NCI-H774 (cell line): ENCODE data around the gene ACVRL1.

Experiments used
- DNase-seq: peaks from one replicate; lab custom pipeline; 2025; lab: John Stamatoyannopoulos, UW

ACVRL1 gene

DNA sequence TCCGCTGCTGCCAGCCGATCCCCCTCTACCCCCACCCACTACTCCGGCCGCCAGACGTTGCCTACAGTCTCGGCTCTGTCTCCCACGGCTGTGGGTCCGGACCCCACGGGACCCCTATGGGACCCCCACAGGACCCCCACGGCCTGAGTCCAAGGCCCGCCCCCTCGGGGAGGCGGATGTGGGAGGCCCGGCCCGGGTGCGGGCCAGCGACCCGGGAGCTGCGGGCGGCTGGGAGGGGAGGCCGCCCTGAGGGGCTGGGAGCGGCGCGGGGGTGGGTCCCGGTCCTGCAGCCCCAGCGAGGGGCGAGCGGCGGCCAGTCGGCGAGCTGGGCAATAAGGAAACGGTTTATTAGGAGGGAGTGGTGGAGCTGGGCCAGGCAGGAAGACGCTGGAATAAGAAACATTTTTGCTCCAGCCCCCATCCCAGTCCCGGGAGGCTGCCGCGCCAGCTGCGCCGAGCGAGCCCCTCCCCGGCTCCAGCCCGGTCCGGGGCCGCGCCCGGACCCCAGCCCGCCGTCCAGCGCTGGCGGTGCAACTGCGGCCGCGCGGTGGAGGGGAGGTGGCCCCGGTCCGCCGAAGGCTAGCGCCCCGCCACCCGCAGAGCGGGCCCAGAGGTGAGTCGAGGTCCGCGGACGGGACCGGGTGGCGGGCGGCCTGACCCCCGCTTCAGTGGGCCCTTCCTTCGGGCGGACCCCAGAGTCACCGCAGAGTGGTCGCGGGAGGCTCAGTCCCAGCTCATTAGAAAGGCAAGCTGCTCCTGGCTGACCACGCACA is at the start of gene ACVRL1:
Gene ACVRL1 (plus strand): TSS at position 422 of the 773 bp plus-strand sequence. CDS start 4,971 bp downstream, outside the sequence.
- no peak for DNase-seq

DNA sequence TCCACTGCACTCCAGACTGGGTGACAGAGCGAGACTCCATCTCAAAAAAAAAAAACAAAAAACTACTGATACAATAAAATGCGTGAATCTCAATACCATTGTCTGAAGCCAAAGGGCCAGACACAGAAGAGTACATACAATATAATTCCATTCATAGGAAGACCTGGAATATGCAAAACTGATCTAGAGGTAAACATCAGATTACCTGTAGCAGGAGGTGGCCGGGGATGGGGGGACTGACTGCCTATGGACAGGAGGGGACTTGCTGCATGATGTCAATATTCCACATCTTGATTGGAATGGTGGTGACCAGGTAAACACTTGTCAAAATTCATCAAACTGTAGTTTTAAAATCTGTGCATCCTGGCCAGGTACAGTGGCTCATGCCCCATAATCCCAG is 46.3 kb upstream of the ACVRL1 start:
- DNase-seq: no peak

DNA sequence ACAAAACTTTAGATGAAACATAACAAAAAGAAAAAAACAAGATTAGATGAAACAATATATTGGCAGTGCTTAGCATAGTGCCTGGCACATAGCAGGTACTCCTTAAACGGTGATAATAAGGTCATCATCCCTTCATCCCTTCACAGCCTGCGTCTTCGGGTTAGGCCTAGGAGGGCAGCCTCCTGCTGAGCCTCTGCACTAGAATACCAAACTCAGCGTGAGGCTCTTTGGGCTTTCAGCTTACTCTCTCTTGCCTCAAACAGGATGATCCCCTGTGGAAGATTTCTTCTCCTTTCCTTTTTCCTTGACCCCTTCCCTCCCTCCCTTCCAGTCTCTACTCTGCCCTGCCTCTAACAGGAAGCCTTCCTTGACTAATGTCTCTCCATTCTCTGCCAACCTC is 44.4 kb upstream of the ACVRL1 start:
- no peak for DNase-seq

DNA sequence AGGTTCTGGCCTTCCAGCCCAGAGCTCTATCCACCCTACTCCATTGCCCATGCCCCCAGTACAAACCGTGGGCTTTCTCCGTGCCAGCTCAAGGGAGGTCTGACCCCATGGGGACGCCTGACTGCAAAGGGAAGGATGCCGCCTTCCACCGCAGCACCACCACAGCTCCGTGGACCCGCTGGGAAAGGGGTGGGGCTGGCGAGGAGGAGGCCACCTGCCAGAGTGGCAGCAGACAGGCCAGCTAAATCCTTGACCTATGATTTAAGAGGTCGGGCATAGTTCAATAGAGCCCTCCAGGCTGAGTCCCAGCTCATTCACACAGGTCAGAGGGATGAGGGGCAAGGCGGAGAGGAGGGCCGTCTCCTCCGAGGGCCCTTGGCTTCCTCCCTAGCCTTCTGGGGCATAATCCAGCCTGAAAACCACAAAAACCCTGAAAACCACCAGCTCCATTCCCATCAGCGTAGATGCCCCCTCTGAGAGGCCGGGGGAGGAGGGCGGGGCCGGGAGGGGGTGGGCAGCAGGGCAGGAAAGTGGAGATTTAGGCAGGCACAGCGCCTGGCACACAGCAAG is 43.9 kb upstream of the ACVRL1 start:
- DNase-seq: no peak

DNA sequence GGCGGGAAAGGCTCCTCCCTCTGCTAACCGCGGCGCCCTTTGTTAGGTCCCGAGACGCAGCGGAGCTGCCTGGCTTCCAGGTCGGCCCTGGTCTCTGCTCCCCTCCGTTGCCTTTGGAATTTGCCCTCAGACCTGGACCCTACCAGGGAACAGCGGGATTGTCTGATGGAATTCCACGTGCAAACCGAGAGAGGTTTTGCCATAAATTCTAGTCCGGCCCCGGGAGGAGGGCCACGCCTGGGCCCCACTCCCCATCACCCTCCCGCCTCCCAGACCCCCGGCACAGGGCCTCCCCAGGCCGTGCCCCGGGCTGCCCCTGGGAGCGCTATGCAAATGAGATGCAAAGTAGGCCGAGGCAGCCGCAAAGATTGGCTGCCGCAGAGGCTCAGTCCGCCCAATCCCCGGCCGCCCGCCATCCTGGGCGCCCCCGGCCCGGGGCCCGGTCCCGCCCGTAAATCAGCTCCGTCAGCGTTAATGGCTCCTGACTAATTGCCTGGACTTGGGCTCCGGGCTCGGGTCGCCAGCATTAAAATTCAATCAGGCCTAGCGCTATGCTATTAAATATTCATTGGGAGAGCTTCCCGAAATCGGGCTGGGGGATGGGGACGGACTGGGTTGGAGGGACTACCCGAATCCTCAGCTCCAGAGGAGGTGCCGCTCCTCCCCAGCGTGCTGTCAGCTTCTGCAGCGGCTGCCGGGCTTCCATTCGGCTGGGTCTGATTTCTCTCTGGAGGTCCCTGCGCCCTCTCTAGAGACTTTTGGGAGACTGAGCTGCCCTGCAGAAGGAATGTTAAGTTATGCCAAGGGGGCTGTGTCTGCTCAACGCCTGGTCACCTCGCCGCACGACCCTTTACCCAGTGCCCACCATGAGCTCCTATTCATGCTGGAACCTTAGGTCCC is 43.1 kb upstream of the ACVRL1 start:
- peak; percentile 73 for DNase-seq

DNA sequence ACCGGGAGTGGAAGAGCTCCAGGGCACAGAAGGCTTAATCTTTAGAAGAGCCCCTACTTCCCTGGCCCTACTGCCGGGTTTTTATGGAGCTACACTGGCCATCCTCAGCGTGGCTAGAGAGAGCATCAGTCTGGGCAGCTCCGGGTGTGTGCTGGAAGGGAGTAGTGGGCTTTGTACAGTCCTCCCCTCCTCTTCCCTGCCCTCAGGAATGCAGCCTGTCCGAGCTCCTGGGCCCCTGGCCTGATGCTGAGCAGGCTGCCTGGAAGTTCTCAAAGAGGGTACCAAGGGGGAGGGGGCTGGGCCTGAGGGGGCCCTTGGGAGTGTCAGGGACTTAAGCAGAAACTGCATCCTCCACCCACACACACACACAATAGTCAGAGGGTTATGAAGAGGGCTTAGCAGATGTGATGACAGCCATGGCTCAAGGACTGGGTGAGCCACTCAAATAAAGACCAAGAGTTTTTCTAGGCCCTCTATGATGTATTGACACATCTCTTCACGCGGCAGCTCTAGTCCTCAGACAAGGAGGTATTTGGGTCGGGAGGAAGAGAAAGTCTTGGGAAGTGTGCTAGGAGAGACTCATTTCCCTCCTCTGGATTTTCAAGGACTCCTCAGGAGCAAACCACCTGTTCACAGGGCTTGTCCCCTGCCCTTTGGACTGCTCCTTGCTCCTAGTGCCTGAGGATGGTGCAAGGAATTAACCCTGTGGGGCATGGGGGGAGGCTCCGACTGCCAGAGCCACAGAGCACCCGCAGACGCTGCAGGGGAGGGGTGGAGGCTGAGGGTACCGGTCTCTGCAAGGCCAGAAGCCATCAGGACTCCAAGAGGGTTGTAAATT is 42.3 kb upstream of the ACVRL1 start:
- no peak for DNase-seq

DNA sequence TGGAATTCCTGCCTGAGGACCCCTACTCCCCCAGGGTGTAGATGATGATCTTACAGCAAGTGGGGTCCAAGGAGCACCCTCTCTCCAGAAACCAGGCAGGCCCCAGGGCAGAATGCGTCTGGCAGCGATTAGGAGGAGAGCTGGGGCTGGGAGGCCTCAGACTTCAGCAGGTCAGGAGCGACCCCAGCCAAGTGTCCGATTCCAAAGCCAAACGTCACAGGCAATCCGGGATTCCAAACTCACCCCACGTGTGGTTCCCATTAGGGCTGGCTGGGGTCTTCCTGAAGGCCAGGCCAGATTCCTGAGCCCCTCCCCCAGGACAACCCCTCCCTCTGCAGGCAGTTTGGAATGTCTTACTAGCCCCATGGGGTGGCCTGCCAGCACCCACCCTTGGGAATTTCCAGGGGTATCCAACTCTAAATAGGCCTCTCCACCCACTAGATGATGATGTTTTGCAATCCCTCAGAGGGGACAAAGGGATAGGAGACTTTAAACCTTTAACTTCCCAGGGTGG is 41.5 kb upstream of the ACVRL1 start:
- DNase-seq: no peak

DNA sequence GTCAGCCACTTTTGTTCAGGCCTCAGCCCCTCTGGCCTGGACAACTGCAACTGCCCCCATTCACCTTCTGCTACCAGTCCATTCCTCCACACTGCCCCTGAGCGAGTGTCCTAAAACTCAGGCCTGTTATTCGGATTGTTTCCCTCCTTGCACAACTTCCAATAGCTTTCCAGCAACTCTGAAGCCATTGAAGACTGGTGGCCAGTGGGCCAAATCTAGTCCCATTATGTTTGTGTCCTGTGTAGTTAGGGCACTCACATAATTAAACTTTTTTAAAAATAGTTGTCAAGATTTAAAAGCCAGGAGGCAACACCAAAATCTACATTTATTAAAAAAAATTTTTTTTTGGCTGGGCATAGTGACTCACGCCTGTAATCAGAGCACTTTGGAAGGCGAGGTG is 41.0 kb upstream of the ACVRL1 start:
- DNase-seq: no peak

DNA sequence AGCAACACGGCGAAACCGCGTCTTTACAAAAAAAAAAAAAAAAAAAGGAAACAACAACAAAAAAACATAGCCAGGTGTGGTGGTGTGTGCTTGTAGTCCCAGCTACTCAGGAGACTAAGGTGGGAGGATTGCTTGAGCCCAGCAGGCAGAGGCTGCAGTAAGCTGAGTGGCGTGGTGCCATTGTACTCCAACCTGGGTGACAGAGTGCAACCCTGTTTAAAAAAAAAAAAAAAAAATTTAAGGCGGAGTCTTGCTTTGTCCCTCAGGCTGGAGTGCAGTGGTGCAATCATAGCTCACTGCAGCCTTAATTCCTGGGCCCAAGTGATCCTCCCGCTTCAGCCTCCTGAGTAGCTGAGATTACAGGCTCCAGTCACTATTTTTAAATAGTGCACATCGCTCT is 40.5 kb upstream of the ACVRL1 start:
- no peak for DNase-seq

DNA sequence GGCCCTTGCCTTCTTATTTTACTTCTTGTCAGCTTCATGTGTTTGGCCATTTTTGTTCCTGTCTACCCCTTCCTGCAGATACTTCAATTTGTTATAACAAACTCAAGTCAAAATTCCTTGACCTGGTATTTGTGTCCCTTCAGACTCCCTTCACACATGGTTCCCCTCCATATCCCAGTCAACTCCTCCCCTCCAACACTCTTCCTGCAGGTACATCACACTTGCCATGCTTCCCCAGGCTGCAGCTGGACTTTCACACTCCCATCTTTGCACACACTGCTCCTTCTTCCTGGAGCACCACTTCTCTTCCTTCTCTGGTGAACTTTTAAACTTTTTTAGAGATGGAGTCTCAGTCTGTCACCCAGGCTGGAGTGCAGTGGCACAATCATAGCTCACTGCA is 39.9 kb upstream of the ACVRL1 start:
- no peak for DNase-seq

DNA sequence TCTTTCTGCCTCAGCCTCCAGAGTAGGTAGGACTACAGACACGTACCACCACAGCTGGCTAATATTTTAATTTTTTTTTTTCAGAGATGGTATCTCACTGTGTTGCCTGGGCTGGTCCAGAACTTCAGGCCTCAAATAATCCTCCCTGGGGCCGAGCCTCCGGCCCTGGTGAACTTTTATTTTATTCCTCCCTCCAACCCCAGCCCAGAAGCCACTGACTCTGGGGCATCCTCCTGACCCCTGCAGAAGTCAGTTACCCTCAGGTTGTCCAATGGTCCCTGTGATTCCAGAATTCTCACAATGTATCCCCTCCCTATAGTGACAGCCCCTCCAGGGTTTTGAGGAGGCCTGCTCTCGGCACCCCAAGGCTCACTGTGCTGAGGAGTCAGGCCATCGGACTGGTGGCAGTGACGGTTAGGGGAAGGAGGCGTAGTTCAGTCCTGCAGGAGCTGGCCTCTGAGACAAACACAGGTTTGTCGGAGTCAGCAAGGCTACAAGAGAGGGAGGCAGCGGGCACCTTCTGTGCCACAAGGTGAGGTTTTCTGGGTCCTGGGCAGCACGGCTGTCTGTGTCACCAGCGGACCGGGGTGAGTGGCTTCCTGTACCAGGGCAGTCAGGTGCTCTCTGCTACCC is 39.4 kb upstream of the ACVRL1 start:
- DNase-seq: no peak

DNA sequence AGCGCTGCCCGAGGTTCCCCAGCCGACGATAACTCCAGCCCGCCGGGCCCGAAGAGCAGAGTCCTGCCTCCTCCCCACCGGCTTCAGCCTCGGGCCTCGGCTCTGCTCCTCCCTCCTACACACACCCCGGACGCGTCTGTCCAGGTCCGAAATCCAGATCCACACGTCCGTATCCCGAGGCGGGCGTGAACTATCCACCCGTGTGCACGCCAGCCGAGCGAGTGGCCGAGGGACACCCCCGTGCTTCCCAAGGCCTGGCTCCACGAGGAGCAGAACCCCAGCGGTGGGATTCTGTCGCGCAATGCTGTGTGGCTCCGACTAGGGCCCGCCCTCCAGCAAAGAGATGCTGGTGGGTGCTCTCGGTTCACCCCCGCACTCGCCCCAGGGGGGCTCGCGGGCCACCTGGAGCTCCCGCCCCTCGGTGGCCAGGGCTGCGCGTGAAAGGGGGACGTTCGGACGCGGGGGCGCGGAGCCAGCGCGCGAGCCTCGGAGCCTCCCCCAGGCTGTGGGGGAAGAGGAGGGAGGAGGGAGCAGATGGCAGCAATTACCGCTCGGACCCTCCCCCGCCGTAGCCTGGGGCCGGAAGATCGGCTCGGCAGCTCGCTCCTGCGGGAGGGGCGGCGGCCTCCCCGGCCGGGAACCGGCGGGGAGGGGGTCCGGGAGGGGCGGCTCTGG is 38.3 kb upstream of the ACVRL1 start:
- no peak for DNase-seq

DNA sequence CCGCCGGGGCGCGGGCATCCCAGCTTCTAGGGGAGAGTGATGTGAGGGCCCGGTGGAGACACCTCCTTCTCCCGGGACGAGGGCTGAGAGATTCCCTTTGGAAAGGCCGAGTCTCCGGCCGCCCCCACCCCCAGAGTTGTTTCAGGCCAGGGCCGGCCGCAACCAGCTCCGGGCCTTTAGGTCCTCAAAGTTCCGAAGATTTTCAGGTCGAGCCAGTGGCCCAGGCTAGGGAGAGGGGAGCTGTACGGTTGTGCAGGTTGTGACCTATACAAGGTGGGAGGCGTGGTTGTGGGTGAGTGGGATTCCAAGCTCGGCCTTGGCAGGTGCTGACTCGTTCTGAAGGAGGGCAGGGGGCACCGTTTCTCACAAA is 37.8 kb upstream of the ACVRL1 start:
- DNase-seq: no peak

DNA sequence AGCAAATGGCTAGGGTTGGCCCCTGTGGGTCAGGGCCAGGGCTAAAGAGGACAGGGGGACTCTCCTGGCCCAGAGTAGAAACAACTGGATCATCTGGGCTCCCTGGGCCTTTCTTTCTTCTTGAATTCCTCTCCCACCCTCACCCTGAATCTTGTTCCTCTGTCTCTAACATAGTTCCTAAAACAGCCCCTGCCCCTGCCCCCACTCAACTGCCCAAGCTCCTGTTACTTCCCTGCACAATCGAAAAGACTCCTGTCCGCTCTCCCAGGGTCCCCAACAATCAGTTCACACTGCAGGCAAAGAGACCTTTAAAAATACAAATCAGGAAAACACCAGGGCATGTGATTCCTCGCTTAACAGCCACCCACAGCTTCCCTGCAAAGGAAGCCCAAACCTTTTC is 37.4 kb upstream of the ACVRL1 start:
- DNase-seq: no peak

DNA sequence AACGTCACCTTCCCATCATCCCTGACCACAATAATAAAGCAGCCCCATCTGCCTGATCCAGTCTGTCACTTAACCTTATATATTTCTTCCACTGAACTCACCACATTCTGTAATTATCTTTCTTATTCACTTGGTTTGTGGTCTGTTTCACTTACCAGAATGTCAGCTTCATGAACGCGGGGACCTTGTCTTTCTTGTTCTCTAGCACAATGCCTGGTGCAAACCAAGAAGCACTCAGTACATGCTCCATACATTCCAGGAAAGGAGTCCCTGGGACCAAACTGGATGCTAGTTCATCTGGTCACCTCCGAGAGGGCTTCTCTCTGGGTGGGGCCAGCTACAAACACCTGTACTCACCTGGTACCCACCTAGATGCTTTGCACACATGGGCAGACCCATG is 36.8 kb upstream of the ACVRL1 start:
- DNase-seq: no peak

DNA sequence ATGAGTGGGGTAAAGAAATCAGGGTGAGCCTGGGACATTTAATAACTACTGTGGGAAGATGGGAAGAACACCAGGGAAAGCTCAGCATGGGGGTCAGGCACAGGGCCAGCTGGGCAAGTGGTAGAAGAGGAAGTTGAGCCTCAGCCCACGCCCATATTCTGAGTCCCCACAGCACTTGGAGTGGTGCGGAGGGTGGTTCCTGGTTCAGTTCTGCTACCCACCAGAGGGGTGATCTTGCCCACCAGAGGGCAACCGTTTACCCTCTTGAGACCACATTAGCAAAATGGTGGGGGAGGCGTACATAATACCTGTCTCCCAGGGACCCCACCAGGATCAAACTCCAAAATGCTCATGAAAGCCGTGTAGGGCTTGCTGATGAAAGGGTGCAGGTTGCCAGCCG is 36.2 kb upstream of the ACVRL1 start:
- no peak for DNase-seq

DNA sequence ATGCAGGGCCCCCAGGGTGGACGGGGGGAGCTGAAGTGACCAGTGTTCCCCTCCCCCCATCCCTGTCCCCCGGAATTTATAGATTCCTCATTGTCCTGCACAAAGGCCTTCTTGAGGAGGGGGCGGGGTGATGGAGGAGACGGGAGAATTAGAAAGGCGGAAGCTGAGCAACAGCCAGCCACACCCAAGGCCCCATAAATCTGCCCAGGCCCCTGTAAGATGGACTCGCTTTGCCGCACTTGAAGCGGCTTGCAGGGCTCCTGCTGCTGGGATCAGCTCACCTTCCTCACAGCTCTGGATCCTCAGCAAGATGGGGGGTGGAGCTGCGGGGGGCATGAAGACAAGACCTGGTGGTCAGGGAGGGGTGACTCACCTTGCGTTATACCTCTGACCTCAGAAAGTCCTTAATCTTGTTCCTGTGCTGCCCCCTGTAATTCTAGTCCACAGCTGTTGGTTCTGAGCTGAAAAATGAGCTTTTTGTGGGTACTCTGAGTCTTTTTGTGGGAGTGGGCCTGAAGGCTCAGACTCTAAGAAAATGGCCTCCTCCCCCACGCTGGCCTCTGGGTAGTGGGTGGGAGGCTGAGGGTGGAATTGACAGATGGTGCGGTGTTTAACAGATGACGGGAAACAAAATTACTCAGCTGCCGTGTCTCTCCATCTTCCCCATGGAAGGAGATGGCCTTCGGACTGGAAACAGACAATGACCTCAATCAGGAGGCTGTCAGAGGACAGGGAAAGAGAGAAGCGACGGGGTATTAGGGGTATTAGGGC is 35.2 kb upstream of the ACVRL1 start:
- no peak for DNase-seq

DNA sequence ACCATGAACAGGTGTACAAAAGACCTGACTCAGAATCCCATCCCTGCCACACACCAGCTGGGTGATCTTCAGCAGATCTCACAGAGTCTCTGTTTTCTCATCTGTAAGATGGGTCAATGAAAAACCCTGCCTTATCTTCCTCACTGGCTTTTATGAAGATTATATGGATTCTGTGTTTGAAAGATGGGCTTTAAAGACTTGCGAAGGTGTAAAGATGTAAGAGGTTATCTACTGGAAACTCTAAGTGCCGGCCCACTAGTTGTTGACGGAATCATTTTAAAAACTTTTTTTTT is 34.7 kb upstream of the ACVRL1 start:
- DNase-seq: no peak

DNA sequence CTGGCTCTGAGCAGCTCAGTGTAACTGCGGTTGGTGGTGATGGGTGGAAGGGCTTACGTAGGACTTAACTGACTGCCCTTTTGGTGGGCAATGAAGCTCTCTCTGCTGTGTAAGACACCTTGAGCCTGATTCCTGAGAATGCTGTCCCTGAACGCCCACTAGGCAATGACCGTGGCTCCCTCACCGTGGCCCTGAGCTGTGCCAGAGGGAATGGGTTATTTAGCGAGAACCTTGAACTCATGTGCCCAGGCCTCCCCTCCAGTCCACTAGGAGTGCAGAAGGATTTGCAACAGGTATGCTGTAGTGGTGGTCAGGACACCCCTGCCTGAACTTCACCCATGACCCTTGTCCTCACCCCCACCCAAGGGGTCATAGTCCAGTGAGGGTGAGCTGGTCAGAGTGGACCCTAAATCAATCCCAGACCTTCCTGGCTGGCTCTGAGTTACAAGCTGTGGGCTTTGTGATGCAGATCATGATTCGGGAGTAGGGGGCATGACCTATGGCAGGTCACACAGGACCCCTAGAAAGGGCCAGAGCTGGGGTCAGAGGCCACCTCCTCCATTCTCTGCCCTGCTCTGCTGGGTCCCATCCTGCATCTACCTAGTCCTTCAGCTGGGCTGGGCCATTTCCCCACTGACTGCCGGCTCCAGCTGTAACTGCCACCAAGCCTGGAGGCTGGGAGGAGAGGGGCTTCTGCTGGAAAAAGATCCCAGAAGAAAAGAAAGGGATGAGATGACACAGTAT is 33.9 kb upstream of the ACVRL1 start:
- no peak for DNase-seq

DNA sequence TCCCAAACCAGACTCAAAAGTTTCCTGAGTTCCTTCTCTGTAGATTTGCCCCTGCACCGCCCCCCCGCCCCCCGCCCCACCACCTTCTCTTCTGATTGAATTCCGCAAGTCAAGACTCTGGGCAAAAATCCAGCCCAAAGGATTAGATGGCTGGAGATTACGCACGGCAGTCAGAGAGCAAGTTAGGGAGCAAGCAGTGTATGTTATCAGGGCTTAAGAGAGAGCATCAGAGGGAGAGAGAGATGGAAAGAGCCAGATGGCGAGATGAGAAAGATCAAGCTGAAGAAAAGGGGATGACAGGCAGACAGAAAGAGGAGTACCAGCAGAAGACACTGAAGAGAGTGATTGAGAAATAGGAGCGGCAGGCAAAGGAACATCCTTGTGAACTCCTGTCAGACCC is 33.3 kb upstream of the ACVRL1 start:
- DNase-seq: no peak
